Measurements from ENCODE around the gene KDM4F. TPM values are rescaled to one million over a fixed set of nuclear protein-coding genes. Genes with fewer than 3 reads are reported as not detected.
"Not testable (repeated sequence)": the region's sequence is repeated elsewhere in the genome, so short reads cannot be mapped to it uniquely, and the experiment has no call there.

Gene KDM4F
- total RNA-seq = not detected
- long read RNA-seq = 0 reads

DNA sequence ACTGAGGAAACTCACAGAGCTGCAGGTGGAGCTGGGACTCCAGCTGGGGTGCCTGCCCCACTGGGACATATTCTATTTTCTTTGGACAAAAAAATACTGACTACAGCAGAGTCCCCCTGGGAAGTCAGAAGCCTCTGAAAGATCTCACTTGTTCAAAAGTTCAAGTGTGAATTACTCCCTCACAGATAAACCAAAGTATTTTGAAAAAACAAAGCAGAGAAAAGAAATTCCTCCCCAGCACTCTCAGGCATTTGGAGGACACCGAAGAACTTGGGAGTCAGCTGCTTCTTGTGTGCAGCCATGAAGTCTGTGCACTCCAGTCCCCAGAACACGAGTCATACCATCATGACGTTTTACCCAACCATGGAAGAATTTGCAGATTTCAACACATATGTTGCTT is at the start of gene KDM4F:
TSS of gene KDM4F (plus strand) at position 301 of the 400 bp plus-strand sequence.
- ATAC-seq; H3K9me3 ChIP-seq; DNase-seq; intact Hi-C loops (cut with DNase I); H3K4me1 ChIP-seq; H3K27me3 ChIP-seq; H3K4me3 ChIP-seq; H3K36me3 ChIP-seq; H3K27ac ChIP-seq: not testable (repeated sequence)

DNA sequence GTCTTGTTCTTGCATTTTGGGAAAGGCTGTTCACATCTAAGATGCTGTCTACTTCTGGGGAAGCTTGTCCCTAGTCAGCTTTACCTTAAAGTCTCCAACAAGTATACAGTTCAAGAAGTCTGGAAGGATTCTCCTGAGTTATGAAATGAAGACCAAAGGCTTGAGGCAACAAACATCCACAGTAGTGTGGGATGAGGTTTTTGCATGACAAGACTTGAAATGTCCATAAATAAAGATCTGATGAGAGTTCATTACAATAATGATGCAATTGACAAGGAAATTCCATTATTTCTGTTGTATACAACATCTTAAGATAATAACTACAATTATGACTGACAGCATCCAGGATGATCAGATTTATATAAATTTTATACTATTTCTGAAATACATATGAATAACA is 45.5 kb upstream of the KDM4F start:
- Histone ChIP-seq H3K4me1 (no peaks in the 10 kb centered on the region), H3K27me3 (no peaks in the 10 kb centered on the region), H3K27ac (no peak overlapping the region), H3K4me3 (no peak overlapping the region), H3K36me3 (no peaks in the 10 kb centered on the region), H3K9me3 (no peaks in the 10 kb centered on the region)
- TF ChIP-seq, protein P1, sequence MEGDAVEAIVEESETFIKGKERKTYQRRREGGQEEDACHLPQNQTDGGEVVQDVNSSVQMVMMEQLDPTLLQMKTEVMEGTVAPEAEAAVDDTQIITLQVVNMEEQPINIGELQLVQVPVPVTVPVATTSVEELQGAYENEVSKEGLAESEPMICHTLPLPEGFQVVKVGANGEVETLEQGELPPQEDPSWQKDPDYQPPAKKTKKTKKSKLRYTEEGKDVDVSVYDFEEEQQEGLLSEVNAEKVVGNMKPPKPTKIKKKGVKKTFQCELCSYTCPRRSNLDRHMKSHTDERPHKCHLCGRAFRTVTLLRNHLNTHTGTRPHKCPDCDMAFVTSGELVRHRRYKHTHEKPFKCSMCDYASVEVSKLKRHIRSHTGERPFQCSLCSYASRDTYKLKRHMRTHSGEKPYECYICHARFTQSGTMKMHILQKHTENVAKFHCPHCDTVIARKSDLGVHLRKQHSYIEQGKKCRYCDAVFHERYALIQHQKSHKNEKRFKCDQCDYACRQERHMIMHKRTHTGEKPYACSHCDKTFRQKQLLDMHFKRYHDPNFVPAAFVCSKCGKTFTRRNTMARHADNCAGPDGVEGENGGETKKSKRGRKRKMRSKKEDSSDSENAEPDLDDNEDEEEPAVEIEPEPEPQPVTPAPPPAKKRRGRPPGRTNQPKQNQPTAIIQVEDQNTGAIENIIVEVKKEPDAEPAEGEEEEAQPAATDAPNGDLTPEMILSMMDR (IDR thresholded peaks at IDR 0.05) = no peak
- DNase-seq = no peak
- intact Hi-C loops (cut with DNase I) = no loop called here
- no peak for ATAC-seq

DNA sequence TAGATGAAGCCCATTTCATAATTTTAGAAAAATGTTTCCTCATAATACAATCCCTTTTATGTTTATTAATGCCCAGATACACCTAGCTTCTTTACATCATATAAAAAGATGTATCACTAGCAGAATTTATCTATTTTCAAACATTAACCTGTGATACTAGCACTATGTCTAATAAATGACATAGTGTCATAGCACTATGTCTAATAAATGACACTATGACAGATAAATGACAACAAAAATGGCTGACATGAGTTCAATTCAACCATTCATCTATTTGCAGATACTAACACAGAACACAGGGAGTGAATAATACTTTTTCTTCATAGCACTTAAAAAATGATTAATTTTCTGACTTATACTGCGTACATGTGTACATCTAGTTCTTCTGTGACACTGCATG is 43.6 kb upstream of the KDM4F start:
- ATAC-seq (no peak), DNase-seq (no peak)
- no peaks in the 10 kb centered on the region for H3K4me1 ChIP-seq
- TF ChIP-seq, protein P1 (IDR thresholded peaks at IDR 0.05) = no peak
- no peak overlapping the region for H3K27ac ChIP-seq
- no peak overlapping the region for H3K4me3 ChIP-seq
- no peaks in the 10 kb centered on the region for H3K27me3 ChIP-seq
- no peaks in the 10 kb centered on the region for H3K9me3 ChIP-seq
- intact Hi-C loops (cut with DNase I) = no loop called here
- H3K36me3 ChIP-seq = no peaks in the 10 kb centered on the region

DNA sequence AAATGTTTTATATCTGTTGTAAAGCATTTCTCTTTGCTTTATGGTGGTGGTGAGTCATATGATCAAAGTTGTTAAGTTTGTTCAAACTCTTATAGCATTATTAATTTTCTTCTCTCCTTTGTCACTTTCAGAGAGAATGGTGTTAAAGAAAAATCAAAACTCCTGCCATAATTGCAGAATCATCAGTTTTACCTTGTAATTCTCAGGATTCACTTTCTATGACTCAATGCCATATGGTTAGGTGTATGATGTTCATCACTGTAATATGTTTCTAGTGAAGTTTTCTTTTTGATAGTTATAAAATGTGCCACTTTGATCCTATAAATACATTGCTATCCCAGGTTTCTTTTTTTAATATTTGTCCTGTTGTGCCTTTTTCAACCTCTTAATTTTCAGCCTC is 37.8 kb upstream of the KDM4F start:
- no peak overlapping the region for H3K4me3 ChIP-seq
- DNase-seq = no peak
- H3K36me3 ChIP-seq = no peaks in the 10 kb centered on the region
- no peak for ATAC-seq
- intact Hi-C loops (cut with DNase I) = no loop called here
- H3K4me1 ChIP-seq = no peaks in the 10 kb centered on the region
- no peak overlapping the region for H3K27ac ChIP-seq
- TF ChIP-seq, protein P1 (IDR thresholded peaks at IDR 0.05) = no peak
- H3K27me3 ChIP-seq = no peaks in the 10 kb centered on the region
- H3K9me3 ChIP-seq = no peaks in the 10 kb centered on the region

DNA sequence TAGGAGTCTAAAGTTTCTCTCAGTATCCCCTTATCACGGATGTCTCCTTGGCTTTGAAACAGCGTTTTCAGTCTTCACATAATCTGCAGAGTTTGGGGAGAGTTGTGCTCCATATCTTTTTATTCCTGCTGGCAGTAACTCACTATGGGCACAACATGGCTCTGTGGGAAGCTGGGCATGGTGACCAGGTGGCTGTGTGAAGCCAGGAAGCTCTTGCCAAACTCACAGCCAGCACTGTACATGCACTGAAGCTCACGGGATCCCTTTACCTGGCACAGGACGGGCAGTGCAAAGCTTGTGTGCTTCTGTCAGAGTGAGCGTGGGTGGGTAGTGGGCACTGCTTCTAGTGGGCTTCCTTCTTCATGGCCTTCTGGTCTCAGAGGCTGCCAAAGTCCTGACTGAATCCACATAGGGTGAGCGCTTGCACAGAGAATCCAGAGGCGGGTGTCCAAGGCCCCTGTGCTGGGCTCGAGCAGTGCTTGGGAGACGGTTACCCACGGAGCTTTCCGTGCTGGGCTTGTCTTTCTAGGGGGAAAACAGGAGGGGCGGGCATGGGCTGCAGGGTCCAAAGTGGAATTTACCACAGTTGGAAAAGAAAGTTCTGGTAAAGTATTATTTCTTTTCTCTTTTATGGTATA is 34.9 kb upstream of the KDM4F start:
- no peak for ATAC-seq
- no peaks in the 10 kb centered on the region for H3K36me3 ChIP-seq
- H3K4me3 ChIP-seq = no peak overlapping the region
- H3K4me1 ChIP-seq = no peaks in the 10 kb centered on the region
- H3K27ac ChIP-seq = no peak overlapping the region
- no peaks in the 10 kb centered on the region for H3K27me3 ChIP-seq
- DNase-seq = no peak
- TF ChIP-seq, protein P1 (IDR thresholded peaks at IDR 0.05) = no peak
- no peaks in the 10 kb centered on the region for H3K9me3 ChIP-seq
- intact Hi-C loops (cut with DNase I) = no loop called here

DNA sequence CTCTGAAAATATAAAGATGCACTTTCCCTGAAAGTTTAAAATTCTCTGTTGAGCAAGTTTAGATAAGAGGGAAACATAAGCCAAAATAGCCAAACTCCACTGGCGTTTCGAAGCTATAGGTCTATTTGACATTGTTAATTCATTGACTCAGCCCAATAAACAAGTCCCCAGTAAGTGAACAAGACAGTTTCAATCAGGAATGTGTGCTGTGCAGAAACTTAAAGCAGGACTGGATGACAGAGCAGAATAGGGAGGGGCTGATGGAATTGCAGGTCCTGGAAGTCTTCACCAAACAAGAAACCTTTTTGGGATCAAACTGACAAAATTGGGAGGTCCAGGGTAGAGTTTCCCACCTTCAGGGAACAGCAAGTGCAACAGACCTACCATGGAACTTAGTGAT is 33.1 kb upstream of the KDM4F start:
- Histone ChIP-seq H3K27ac (no peak overlapping the region), H3K4me3 (no peak overlapping the region), H3K36me3 (no peaks in the 10 kb centered on the region), H3K9me3 (no peaks in the 10 kb centered on the region), H3K4me1 (no peaks in the 10 kb centered on the region), H3K27me3 (no peaks in the 10 kb centered on the region)
- ATAC-seq (no peak), DNase-seq (no peak)
- intact Hi-C loops (cut with DNase I) = no loop called here
- TF ChIP-seq, protein P1 (IDR thresholded peaks at IDR 0.05) = no peak

DNA sequence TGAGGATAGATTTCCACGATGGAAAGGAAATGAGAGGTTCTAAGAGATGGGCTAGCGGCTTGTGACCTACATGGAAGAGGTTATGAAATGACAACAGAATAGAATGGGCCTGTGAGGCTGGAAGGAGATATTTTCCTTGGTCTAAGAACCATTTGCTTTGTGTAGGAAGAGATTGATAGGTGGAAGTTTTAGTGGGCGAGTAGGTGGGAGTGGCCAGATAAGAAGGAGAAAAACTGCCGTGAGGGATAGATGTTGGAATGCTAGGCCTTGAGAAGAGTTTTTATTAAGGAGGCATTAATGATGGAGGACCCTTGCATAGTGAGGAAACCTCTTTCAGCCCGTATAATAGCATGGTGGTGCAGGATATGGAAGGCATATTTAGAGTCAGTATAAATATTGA is 27.8 kb upstream of the KDM4F start:
- H3K36me3 ChIP-seq; H3K4me3 ChIP-seq; H3K27ac ChIP-seq; intact Hi-C loops (cut with DNase I); ATAC-seq; DNase-seq; H3K4me1 ChIP-seq; H3K27me3 ChIP-seq; H3K9me3 ChIP-seq: not testable (repeated sequence)

Data from upper lobe of right lung (tissue), 1 donor.